SU-DHL-6 (cell line): ENCODE measurements around the gene CENPS.

Source experiments
- H2AFZ ChIP-seq: fragments of 200-600 bp; sonication (generic); 2 replicates; pipeline ENCODE4 v1.6.1; 2014; ENCODE audit warnings: low read depth, mild to moderate bottlenecking, moderate library complexity, mixed read lengths, antibody characterized with exemption, low read length; ENCODE audit not compliant: severe bottlenecking
- H3F3A ChIP-seq: fragments of 200-600 bp; shearing (Covaris generic); 2 replicates; pipeline ENCODE4 v1.6.0; 2016; ENCODE audit warnings: antibody characterized with exemption, mild to moderate bottlenecking; ENCODE audit not compliant: insufficient read depth
- H3K27ac ChIP-seq: fragments of 200-600 bp; sonication (generic); 2 replicates; pipeline ENCODE4 v1.5.1; 2016; ENCODE audit warnings: low read depth, mild to moderate bottlenecking, low read length, moderate library complexity, mixed read lengths
- H3K27me3 ChIP-seq: fragments of 200-600 bp; sonication (generic), shearing (Covaris generic); 2 replicates; pipeline ENCODE4 v1.6.0; 2014; ENCODE audit warnings: mild to moderate bottlenecking, low read length
- H3K36me3 ChIP-seq: fragments of 200-600 bp; sonication (generic); 2 replicates; pipeline ENCODE4 v1.6.1; 2014; ENCODE audit warnings: mild to moderate bottlenecking, low read length, mixed read lengths
- H3K4me2 ChIP-seq: fragments of 300-600, 200-600 bp; shearing (Covaris generic), sonication (generic); 2 replicates; pipeline ENCODE4 v1.6.0; 2014; ENCODE audit warnings: low read length, low read depth, mild to moderate bottlenecking; ENCODE audit not compliant: poor library complexity, severe bottlenecking
- H3K4me3 ChIP-seq: fragments of 200-600 bp; sonication (generic); 2 replicates; pipeline ENCODE4 v1.5.1; 2014; ENCODE audit warnings: antibody characterized with exemption, low read length, mild to moderate bottlenecking, mixed read lengths; ENCODE audit not compliant: insufficient read depth, poor library complexity, severe bottlenecking
- H3K79me2 ChIP-seq: fragments of 200-600 bp; sonication (generic); 2 replicates; pipeline ENCODE4 v1.6.1; 2014; ENCODE audit warnings: mild to moderate bottlenecking, low read length, moderate library complexity; ENCODE audit not compliant: insufficient read depth
- H3K9ac ChIP-seq: fragments of 200-600 bp; sonication (generic); 2 replicates; pipeline ENCODE4 v1.7.0; 2014; ENCODE audit warnings: mild to moderate bottlenecking, low read length
- H3K9me2 ChIP-seq: fragments of 200-600 bp; sonication (generic); replicated peaks from 2 replicates; pipeline ENCODE4 v1.6.1; 2014; ENCODE audit warnings: low read length; ENCODE audit not compliant: insufficient read depth
- H3K9me3 ChIP-seq: fragments of 200-600 bp; sonication (generic); 2 replicates; pipeline ENCODE4 v1.6.1; 2014; ENCODE audit warnings: low read length, mixed read lengths; ENCODE audit not compliant: insufficient read depth
- H4K20me1 ChIP-seq: fragments of 200-600 bp; sonication (generic); 2 replicates; pipeline ENCODE4 v1.6.1; 2014; ENCODE audit warnings: low read depth, mild to moderate bottlenecking, antibody characterized with exemption, low read length, moderate library complexity, mixed read lengths
- EZH2phosphoT487 ChIP-seq: fragments of 200-600 bp; sonication (generic), shearing (Covaris generic); conservative IDR thresholded peaks from 2 replicates; pipeline ENCODE4 v1.6.1; 2018; ENCODE audit warnings: mild to moderate bottlenecking, antibody characterized with exemption, low read length, moderate library complexity, mixed read lengths
- TF ChIP-seq, protein P1 (sequence below): fragments of 200-600 bp; sonication (generic); IDR thresholded peaks from one replicate; pipeline ENCODE4 v1.5.1; 2017; ENCODE audit warnings: antibody characterized with exemption, mild to moderate bottlenecking, low read length, moderate library complexity; ENCODE audit not compliant: insufficient read depth, poor library complexity, severe bottlenecking

Gene CENPS

DNA sequence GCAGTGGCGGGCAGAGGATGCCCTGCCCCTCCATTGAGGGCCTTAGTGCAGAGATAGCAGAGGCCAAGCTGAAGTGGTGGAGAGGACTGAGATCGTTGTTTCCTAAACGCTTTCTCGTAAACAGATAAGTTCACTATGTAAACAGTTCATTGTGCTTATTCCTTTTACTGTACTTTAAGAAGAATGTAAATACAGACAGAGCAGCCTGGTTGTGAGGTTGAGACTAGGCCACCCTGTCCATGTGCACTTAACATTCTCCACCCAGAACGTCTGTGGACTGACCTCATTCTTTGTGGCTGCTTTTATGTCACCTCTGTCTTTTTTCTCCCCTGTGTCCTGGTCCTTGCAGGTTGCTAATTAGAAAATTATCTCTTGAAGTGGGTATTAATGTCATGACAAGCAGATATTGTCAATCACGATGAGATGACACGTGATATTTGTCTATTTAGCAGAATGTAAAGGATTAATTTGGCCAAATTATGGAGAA, 8.5 kb downstream of the CENPS start:
- no peak overlapping the region for H3K27ac ChIP-seq
- H3K9me3 ChIP-seq: no peaks in the 10 kb centered on the region
- H4K20me1 ChIP-seq: no peaks in the 10 kb centered on the region
- TF ChIP-seq EZH2phosphoT487: no peak
- TF ChIP-seq, protein P1, sequence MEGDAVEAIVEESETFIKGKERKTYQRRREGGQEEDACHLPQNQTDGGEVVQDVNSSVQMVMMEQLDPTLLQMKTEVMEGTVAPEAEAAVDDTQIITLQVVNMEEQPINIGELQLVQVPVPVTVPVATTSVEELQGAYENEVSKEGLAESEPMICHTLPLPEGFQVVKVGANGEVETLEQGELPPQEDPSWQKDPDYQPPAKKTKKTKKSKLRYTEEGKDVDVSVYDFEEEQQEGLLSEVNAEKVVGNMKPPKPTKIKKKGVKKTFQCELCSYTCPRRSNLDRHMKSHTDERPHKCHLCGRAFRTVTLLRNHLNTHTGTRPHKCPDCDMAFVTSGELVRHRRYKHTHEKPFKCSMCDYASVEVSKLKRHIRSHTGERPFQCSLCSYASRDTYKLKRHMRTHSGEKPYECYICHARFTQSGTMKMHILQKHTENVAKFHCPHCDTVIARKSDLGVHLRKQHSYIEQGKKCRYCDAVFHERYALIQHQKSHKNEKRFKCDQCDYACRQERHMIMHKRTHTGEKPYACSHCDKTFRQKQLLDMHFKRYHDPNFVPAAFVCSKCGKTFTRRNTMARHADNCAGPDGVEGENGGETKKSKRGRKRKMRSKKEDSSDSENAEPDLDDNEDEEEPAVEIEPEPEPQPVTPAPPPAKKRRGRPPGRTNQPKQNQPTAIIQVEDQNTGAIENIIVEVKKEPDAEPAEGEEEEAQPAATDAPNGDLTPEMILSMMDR: no peak
- no peak overlapping the region for H3K4me2 ChIP-seq
- no peak overlapping the region for H3K4me3 ChIP-seq
- H3K27me3 ChIP-seq: no peaks in the 10 kb centered on the region
- H3K9ac ChIP-seq: no peak overlapping the region
- H3K79me2 ChIP-seq: no peaks in the 10 kb centered on the region
- no peak overlapping the region for H2AFZ ChIP-seq
- no peaks in the 10 kb centered on the region for H3K9me2 ChIP-seq
- H3F3A ChIP-seq: no peaks in the 10 kb centered on the region
- H3K36me3 ChIP-seq: no peaks in the 10 kb centered on the region

DNA sequence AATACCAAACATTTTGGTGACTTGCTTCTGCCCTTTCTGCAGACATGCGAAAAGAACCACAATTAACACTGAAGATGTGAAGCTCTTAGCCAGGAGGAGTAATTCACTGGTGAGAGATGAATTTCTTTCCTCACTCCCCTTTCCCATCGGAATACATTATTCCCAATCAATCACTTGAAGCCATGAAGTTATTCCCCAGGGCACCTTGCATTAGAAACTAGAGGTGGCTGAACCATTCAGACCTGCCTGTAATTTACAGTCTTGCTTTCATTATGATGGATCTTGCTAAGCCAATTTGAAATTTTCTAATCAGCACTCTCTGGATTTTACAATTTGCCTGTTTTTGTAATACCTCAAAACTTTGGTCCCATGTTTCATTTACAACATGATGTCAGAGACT, 10.1 kb downstream of the CENPS start:
- no peak overlapping the region for H3K4me3 ChIP-seq
- H3K9ac ChIP-seq: no peak overlapping the region
- no peaks in the 10 kb centered on the region for H3K9me3 ChIP-seq
- no peaks in the 10 kb centered on the region for H3K27me3 ChIP-seq
- no peaks in the 10 kb centered on the region for H4K20me1 ChIP-seq
- TF ChIP-seq, protein P1: no peak
- TF ChIP-seq EZH2phosphoT487: no peak
- H3K36me3 ChIP-seq: no peaks in the 10 kb centered on the region
- H3K79me2 ChIP-seq: no peaks in the 10 kb centered on the region
- no peaks in the 10 kb centered on the region for H3F3A ChIP-seq
- H3K27ac ChIP-seq: no peak overlapping the region
- no peaks in the 10 kb centered on the region for H3K9me2 ChIP-seq
- H2AFZ ChIP-seq: no peak overlapping the region
- H3K4me2 ChIP-seq: no peak overlapping the region

DNA sequence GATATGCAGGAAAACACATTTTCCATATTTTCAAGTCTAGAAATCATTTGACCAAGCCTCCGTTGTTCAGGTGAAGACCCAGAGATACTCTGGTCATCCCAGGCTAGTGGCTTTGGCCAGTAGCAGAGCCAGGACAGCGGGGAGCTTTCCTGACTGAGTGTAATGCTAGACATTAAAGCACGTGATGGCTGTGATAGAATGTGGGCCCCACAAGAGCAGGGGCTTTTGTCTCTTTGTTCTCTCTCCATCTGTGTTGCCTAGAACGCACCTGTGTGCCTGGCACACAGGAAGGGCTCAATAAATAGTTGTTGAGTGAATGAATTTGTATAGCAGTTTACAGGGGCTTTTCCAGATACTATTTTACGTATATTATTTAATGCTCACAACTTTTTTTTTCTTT, 10.6 kb downstream of the CENPS start:
- H3K9me3 ChIP-seq: no peaks in the 10 kb centered on the region
- no peaks in the 10 kb centered on the region for H3K27me3 ChIP-seq
- H3F3A ChIP-seq: no peaks in the 10 kb centered on the region
- no peaks in the 10 kb centered on the region for H4K20me1 ChIP-seq
- H3K9me2 ChIP-seq: no peaks in the 10 kb centered on the region
- no peak overlapping the region for H3K9ac ChIP-seq
- no peaks in the 10 kb centered on the region for H3K79me2 ChIP-seq
- no peak overlapping the region for H2AFZ ChIP-seq
- no peak overlapping the region for H3K4me2 ChIP-seq
- H3K36me3 ChIP-seq: no peaks in the 10 kb centered on the region
- no peak overlapping the region for H3K27ac ChIP-seq
- no peak overlapping the region for H3K4me3 ChIP-seq
- no peak for TF ChIP-seq EZH2phosphoT487
- TF ChIP-seq, protein P1: no peak

DNA sequence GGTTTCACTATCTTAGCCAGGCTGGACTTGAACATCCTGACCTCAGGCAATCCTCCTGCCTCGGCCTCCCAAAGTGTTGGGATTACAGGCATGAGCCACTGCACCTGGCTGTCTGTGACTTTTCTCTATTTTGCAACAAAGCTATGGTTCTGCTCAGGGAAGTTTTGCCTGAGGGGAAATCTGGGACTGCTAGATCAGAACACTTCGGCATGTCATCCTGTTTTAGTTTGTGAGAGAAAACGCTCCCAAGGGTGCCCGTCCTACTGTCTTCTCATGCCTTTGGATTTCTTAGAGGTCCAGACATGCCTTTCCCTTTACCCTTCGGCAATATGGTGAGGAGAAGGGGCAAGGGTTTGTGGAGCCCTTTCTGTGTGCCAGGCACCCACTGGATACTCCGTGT, 14.0 kb downstream of the CENPS start:
- TF ChIP-seq, protein P1: no peak
- TF ChIP-seq EZH2phosphoT487: no peak
- Histone ChIP-seq H3K79me2 (no peaks in the 10 kb centered on the region), H2AFZ (no peak overlapping the region), H3K9me2 (no peaks in the 10 kb centered on the region), H3F3A (no peaks in the 10 kb centered on the region), H3K36me3 (no peaks in the 10 kb centered on the region), H3K9me3 (no peaks in the 10 kb centered on the region), H3K4me3 (no peak overlapping the region), H4K20me1 (no peaks in the 10 kb centered on the region), H3K4me2 (no peak overlapping the region), H3K27me3 (no peaks in the 10 kb centered on the region), H3K27ac (no peak overlapping the region), H3K9ac (no peak overlapping the region)
